Esophagus squamous epithelium (tissue), 5 donors: ENCODE results near the gene HOXB5. TPM values are rescaled to one million over a fixed set of nuclear protein-coding genes. Genes with fewer than 3 reads are reported as not detected.

Experiments
- DNase-seq: peaks from one replicate; lab custom pipeline; 2025; lab: John Stamatoyannopoulos, UW
- H3K27ac ChIP-seq, 4 donors: fragments of 200-600 bp; sonication (generic); one replicate each; pipeline ENCODE4 v1.5.1; 2016 to 2019; ENCODE audit warnings: mild to moderate bottlenecking in 1 of 4
- H3K27me3 ChIP-seq, 4 donors: fragments of 200-600 bp; sonication (generic); 1 replicate in 3 of 4; 2 replicates in 1 of 4; pipeline versions ENCODE4 v1.5.1 to v1.6.0; 2017 to 2021; ENCODE audit warnings: antibody characterized with exemption in 1 of 4
- H3K36me3 ChIP-seq, 3 donors: fragments of 200-600 bp; sonication (generic); one replicate each; pipeline ENCODE4 v1.5.1; 2016 to 2019
- H3K4me1 ChIP-seq, 3 donors: fragments of 200-600 bp; sonication (generic); one replicate each; pipeline ENCODE4 v1.5.1; 2017 to 2019
- H3K4me3 ChIP-seq, 4 donors: fragments of 200-600 bp; sonication (generic); 1 replicate in 3 of 4; 2 replicates in 1 of 4; pipeline ENCODE4 v1.5.1; 2016 to 2019; ENCODE audit warnings: mild to moderate bottlenecking in 2 of 4, moderate library complexity in 1 of 4
- H3K9me3 ChIP-seq, 3 donors: fragments of 200-600 bp; sonication (generic); one replicate each; pipeline ENCODE4 v1.5.1; 2016 to 2019
- CTCF ChIP-seq, 6 experiments: fragments of 450-650 bp in 4 of 6; fragments of 200-600 bp in 2 of 6; sonication (generic) in 2 of 6; IDR thresholded peaks; one replicate each; pipeline ENCODE4 v1.5.1; 2016 to 2019; ENCODE audit warnings: antibody characterized with exemption in 6 of 6, mild to moderate bottlenecking in 4 of 6, moderate library complexity in 4 of 6
- POLR2A ChIP-seq, 4 donors: fragments of 450-650 bp; IDR thresholded peaks; one replicate each; pipeline ENCODE4 v1.6.1; 2017; ENCODE audit warnings: antibody characterized with exemption in 4 of 4, mild to moderate bottlenecking in 4 of 4, moderate library complexity in 3 of 4
- WGBS, 2 donors: methylation state at CpG; one replicate each; pipeline ENCODE4 v1.1.5; 2018; 5-methylcytosine and 5-hydroxymethylcytosine counted together
- intact Hi-C: fragments of 100-400 bp; cut with DNase I; formaldehyde crosslinking; loops from one replicate; pipeline ENCODE4 v1.15.0; 2022
- total RNA-seq, 4 donors: library from RNA; depleted of rRNA; stranded (reverse); fragments of >200 nt; gene quantifications; one replicate each; pipeline ENCODE4 v1.1.0, GENCODE V29; 2016
- donor health status: DM: yes; HTN: yes; CAD: no.

Gene HOXB5
- total RNA-seq, 4 donors from 2014 or later: not detected

- Histone ChIP-seq H3K27ac (no peak overlapping the region), H3K27me3 (peaks cover 50 to 100% (median 84%) of the 10 kb centered on the region in 4 donors), H3K36me3 (no peaks in the 10 kb centered on the region), H3K9me3 (no peaks in the 10 kb centered on the region), H3K4me1 (peaks cover 13 to 47% (median 37%) of the 10 kb centered on the region in 3 donors), H3K4me3 (no peak overlapping the region)
- intact Hi-C loops: no loop called here
- TF ChIP-seq CTCF (IDR thresholded peaks at IDR 0.05): no peak
- TF ChIP-seq POLR2A (IDR thresholded peaks at IDR 0.05): no peak
- no peak for DNase-seq
These were observed 15.5 kb upstream of the HOXB5 start for GRCh38 chr17:48609033-48609432.

DNA sequence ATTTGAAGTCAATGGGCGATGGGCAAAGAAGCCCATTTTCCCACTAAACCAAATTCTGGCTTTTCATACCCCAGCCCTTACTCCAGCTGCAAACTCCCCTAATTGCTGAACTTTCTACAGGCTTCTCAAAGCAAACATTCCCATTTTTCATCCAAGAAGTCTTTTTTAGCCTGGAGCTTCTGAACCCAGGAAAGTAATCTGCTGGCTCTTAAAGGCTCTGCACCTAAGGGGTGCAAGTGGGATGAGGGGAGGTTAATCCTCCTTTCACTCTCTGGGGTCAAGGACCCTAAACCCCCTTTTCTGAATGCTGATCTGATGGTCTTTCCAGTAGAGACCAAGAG lies 14.9 kb upstream of the HOXB5 start:
- no peak for DNase-seq
- 71 to 100% methylated on average over 1 of the region's 1 CpG for WGBS, 2 donors
- no peaks in the 10 kb centered on the region for H3K36me3 ChIP-seq
- H3K4me1 ChIP-seq: peaks cover 12 to 47% (median 31%) of the 10 kb centered on the region in 3 donors
- no peak for TF ChIP-seq CTCF (IDR thresholded peaks at IDR 0.05)
- TF ChIP-seq POLR2A (IDR thresholded peaks at IDR 0.05): no peak
- H3K9me3 ChIP-seq: no peaks in the 10 kb centered on the region
- intact Hi-C loops: no loop called here
- H3K27ac ChIP-seq: no peak overlapping the region
- H3K4me3 ChIP-seq: no peak overlapping the region
- peaks cover 44 to 100% (median 82%) of the 10 kb centered on the region in 4 donors for H3K27me3 ChIP-seq

DNA sequence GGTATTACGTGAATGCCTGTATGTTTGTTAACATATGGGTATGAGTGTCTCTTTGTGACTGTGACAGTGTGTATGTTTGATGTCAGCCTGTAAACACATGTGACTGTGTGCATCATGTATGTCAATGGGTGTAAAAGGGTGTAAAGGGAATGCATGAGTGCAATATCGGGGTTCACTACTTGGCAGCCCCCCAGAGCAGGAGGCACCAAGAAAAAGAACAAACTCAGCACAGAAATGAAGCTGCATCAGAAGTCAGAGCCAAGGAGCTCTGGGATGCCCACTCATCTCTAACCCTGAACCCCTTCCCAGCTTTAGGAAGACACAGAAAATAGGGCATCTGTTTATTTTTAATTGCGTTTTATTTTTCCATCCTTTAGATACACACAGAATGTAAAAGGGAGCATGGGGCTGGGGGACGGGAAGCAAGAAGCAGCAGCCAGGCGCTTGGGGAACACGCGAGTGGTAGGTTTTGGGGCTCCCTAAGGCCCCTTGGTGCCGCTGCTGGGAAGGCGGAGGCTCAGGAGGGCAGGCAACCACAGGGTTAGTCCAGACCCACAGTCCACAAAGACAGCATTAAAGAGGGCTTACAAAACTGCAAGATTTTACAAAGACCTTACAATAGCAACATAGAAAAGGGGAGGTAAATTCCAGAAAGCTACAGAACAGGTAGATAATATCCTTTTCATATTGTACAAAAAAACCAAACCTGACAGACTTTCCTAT lies 13.5 kb upstream of the HOXB5 start:
- H3K27me3 ChIP-seq: peaks cover 33 to 100% (median 84%) of the 10 kb centered on the region in 4 donors
- H3K4me1 ChIP-seq: peaks cover 4 to 47% (median 24%) of the 10 kb centered on the region in 3 donors
- H3K36me3 ChIP-seq: no peaks in the 10 kb centered on the region
- no peak for DNase-seq
- H3K4me3 ChIP-seq: no peak overlapping the region
- TF ChIP-seq POLR2A (IDR thresholded peaks at IDR 0.05) (no peak), CTCF (IDR thresholded peaks at IDR 0.05) (no peak)
- 46 to 74% methylated on average over 9 of the region's 9 CpGs for whole genome bisulfite sequencing, 2 donors
- intact Hi-C loops: no loop called here
- H3K9me3 ChIP-seq: no peaks in the 10 kb centered on the region
- no peak overlapping the region for H3K27ac ChIP-seq

GRCh38 chr17:48605991-48606891 lies 12.7 kb upstream of the HOXB5 start:
- whole genome bisulfite sequencing, 2 donors: 42 to 52% methylated on average over 36 to 41 of the region's 41 CpGs
- intact Hi-C loops: no loop called here
- Histone ChIP-seq H3K36me3 (no peaks in the 10 kb centered on the region), H3K27ac (no peak overlapping the region), H3K4me1 (peaks cover 5 to 45% (median 16%) of the 10 kb centered on the region in 3 donors), H3K27me3 (peaks cover 31 to 100% (median 85%) of the 10 kb centered on the region in 4 donors), H3K4me3 (no peak overlapping the region), H3K9me3 (no peaks in the 10 kb centered on the region)
- no peak for DNase-seq
- TF ChIP-seq CTCF (IDR thresholded peaks at IDR 0.05) (no peak), POLR2A (IDR thresholded peaks at IDR 0.05) (no peak)
